A549 treated with Mapracorat at 1 μM for 4 hours (cell line): Measurements from ENCODE around the gene KLLN. TPM values are rescaled to one million over a fixed set of nuclear protein-coding genes. Genes with fewer than 3 reads are reported as not detected.

ENCODE experiments used
- total RNA-seq: library from RNA; stranded (reverse); fragments of 200-300 nt; extraction: Qiagen RNA extraction; gene quantifications from 5 replicates; pipeline ENCODE4 v1.2.3, GENCODE V29; 2022

Gene KLLN
- 0.41 to 0.66 TPM (median 0.49 TPM) in 5 replicates for total RNA-seq

DNA sequence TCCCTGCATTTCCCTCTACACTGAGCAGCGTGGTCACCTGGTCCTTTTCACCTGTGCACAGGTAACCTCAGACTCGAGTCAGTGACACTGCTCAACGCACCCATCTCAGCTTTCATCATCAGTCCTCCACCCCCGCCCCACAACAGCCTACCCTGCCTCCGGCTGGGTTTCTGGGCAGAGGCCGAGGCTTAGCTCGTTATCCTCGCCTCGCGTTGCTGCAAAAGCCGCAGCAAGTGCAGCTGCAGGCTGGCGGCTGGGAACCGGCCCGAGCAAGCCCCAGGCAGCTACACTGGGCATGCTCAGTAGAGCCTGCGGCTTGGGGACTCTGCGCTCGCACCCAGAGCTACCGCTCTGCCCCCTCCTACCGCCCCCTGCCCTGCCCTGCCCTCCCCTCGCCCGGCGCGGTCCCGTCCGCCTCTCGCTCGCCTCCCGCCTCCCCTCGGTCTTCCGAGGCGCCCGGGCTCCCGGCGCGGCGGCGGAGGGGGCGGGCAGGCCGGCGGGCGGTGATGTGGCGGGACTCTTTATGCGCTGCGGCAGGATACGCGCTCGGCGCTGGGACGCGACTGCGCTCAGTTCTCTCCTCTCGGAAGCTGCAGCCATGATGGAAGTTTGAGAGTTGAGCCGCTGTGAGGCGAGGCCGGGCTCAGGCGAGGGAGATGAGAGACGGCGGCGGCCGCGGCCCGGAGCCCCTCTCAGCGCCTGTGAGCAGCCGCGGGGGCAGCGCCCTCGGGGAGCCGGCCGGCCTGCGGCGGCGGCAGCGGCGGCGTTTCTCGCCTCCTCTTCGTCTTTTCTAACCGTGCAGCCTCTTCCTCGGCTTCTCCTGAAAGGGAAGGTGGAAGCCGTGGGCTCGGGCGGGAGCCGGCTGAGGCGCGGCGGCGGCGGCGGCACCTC, at the start of gene KLLN, which contains the start of gene PTEN:
Gene KLLN, minus strand, starts transcription at position 481 of the 891 bp plus-strand sequence. CDS start 1,046 bp downstream, outside the sequence.
Gene PTEN, plus strand, starts transcription at position 573 of the 891 bp plus-strand sequence. CDS start 845 bp downstream, outside the sequence.

DNA sequence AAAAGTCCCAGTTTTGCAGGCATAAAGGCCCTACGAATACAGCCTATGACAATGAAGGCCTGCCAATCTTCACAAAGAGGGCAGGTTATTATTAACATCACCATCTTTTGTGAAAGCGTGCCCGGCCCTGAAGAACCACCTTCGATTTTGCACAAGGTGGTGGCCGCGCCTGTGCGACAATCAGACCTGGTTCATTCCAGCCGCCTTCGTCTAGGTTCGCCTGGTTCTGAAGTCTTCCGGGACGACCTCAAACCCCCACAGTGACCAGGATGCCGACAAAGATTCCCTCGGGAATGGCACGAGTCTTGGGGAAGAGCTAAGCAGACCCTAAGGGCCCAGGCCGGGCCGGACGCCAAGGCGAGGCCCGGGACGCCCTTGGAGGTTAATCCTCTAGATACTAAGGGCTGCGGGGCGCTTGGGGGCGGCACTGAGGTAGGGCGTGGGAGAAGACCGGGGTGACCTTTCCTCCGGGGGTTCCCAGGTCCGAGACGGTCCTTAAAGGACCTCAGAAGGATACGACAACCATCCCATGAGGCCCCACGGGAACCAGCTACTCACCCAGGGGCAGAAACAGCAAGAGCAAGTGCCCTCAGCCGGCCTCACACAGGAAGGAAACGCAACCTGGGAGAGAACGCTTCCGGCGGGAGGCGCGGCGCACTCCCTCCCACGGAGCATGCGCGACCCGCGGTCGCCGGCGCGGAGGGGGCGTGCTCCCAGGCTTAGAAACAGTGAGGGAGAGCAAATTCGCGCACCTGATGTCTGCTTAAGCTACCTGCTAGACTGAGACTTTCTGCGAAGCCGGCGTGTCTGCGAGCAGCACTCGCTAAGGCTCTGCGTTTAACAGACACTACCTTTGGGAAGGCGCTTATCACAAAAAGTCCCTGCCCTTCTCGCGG, 45.5 kb downstream of the KLLN start, which contains the start of gene ATAD1:
Gene ATAD1, minus strand, starts transcription at position 618 of the 896 bp plus-strand sequence. CDS start 3,627 bp downstream, outside the sequence.

Other genes with a start within 250 kb of the KLLN start
- gene PAPSS2, start 203.7 kb downstream of the KLLN start, total RNA-seq, result 17.3 to 22.2 TPM (median 21.2 TPM) in 5 replicates
- 34.5 to 48.7 TPM (median 44.0 TPM) in 5 replicates for gene ATAD1, start 45.3 kb downstream of the KLLN start, total RNA-seq
- gene PTEN, start 92 bp upstream of the KLLN start, total RNA-seq, result 38.9 to 48.7 TPM (median 39.8 TPM) in 5 replicates